Stimulated activated CD8-positive, alpha-beta memory T cell treated with anti-CD3 and anti-CD28 coated beads, Interleukin-4, amount 100 ng/mL, for 4 hours (primary cell): ENCODE data around the gene SYCP1.
"Not testable (repeated sequence)": the region's sequence is repeated elsewhere in the genome, so short reads cannot be mapped to it uniquely, and the experiment has no call there.

Source experiments
- DNase-seq, 2 donors: peaks; one replicate each; pipeline ENCODE4 v3.0.0-alpha.2; 2020; ENCODE audit warnings: low read depth in 2 of 2, low spot score in 1 of 2

The SYCP1 gene

DNA sequence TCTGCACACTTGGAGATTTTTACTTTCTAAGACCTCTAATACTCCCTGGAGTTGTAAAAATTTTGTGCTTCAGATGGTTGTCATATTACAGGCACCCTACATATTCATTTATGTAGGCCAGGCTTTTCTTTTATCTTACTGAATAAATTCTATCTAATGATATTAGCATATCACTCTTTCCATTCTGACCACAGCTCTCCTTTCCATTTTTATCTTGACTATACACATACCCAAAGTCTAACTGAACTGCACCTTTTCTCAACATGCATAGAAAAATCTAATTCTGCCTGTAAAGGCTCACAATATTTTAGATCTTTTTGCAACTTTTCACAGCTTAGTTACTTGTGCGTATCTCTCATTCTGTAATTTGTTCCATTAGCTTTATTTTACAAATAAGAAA lies 122.2 kb downstream of the SYCP1 start:
- DNase-seq: no peak

DNA sequence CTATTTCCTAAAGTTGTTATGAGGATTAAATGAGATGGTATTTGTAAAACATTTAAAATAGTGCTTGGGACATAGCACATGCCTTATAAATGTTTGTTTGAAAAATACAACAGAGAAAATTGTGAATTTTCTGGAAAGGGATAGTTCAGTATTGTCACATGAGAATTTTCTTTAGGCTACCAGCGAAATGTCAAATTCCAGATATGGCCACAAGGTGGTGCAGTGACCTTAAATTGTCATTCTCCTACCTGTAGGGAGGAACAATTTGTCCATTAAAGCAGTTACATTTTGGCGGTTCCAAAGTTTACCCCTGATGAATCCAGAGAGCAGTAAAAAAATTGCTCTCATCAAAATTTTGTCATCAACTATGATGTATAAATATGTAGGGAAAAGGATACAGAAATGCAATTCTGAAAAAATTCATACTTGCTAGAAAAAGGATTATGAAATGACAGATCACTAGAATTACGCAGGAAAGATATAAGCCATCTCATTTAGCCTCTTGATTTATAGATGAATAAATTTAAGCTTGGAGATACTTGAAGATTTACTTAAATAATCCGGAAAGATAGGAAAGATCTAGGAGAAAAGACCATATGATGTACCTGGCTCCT lies 124.7 kb downstream of the SYCP1 start:
- peak; percentile 18 to 42 for DNase-seq

DNA sequence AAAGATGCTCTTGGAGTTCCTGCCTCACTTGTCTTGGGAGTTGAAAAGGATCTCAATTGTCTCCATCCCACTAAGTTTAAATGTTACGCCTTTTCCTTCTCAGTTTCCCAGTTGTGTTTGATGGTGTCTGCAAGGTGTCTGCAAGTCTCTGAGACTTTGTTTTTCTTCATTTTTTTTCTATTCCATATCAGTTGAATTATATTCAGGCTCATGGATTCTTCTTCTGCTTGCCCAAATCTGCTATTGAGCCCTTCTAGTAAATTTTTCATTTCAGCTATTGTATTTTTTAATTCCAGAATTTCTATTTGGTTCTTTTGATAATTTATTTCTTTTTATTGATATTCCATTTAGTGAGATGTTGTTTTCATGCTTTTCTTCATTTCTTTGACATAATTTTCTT lies 127.6 kb downstream of the SYCP1 start:
- DNase-seq: no peak

DNA sequence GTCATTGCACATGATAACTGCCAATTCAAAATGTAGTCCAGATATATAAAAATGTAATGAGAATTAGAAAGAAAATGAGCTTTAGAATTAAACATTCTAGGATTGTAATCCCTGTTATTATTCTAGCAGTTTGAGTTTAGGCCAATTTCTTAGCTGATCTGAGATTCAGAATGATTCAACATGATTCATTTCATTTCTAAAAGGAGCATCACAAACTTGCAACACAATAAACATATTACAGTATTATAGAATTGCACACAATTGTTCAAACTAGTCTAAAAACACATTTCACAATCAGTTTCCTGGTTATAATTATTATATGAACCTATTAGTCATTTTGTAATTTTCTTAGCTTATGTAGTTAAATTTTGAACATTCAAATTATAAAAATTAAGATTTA lies 131.6 kb downstream of the SYCP1 start:
- DNase-seq: no peak

DNA sequence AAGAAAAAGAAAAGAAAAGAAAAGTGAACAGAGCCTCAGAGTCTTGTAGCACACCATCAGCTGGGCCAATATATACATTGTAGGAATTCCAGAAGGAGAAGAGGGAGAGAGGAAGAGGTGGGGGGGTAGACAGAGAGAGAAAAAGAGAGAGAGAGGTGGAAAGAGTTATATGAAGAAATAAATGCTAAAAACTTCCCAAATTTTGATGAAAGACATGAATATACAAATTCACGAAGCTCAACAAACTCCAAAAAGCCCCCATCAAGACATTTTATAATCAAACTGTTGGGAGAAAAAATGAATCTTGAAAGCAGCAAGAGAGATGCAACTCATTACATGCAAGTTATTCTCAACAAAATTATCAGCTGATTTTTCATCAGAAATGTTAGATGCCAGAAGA lies 133.4 kb downstream of the SYCP1 start:
- DNase-seq: no peak

DNA sequence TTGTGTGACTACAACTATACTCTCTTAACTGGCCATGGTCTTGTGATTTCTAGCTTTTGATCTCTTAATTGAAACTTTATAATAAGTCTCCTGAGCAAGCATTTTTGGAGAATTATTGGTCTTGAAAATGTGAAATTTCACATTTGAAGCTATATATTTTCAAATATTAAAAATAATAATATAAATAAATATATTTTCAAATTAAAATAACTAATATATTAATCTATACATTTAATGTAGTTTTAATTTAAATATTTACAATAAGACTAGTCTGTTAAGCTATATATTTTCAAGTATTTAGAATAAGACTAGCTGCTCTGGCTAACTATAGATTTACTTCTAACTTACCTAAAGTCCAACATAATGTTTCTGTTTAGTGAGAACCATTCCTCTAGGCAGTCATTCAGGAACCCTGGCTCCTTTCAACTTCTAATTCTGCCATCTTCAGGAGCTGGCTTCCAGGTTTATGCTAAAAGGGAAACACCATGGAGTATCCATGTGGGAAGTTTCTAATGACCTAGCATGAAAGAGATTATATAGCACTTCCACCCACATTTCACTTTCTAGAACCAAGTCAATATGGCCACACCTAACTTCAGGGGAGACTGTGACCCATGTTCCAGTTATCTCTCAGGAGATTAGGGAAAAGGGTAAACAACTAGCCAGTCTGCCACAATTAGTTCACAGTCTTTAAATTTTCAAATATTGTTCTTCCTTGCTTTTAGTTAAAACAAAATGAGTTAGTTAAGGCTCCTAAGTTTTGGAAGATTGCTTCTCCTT lies 143.0 kb downstream of the SYCP1 start:
- DNase-seq: no peak

DNA sequence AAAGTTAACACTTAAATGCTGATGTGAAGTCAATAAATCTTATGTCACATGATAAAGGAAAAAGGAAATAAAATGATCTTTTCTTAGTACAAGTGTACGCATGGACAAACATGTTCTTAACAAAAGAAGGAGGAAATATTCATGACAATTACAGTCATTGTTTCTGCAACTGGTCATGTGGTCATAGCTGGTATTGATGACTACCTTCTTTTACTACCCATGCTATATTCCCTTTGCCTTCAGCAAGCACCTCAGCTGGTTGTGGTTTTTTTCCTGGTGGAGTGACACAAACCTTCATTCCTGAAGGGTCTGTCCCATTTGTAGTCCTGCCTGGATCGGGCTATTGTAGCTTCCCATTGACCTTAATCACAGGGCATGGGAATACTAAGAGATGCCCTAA lies 151.5 kb downstream of the SYCP1 start:
- DNase-seq: no peak

DNA sequence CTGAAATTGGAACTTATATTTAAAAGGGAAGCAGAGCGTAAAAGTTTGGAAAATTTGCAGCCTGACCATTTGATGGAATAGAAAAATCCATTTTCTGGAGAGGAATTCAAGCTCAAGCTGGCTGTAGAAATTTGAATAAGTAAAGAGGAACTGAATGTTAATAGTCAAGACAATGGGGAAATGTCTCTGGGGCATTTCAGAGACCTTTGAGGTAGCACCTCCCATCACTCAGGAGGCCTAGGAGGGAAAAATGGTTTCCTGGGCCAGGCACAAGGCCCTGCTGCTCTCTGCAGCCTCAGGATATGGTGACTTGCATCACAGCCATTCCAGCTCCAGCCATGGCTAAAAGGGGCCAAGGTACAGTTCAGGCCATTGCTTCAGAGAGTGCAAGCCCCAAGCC lies 157.3 kb downstream of the SYCP1 start:
- no peak for DNase-seq

DNA sequence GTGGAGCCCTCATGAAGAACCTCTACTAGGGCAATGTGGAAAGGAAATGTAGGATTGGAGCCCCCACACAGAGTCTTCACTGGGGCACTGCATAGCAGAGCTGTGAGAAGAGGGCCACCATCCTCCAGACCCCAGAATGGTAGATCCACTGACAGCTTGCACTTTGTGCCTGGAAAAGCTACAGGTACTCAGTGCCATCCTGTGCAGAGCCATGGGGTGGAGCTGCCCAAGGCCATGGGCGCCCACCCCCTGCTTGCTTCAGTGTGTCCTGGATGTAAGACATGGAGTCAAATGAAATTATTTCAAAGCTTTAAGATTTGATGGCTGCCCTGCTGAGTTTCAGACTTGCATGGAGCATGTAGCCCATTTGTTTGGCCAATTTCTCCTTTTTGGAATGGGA lies 157.8 kb downstream of the SYCP1 start:
- DNase-seq: no peak

DNA sequence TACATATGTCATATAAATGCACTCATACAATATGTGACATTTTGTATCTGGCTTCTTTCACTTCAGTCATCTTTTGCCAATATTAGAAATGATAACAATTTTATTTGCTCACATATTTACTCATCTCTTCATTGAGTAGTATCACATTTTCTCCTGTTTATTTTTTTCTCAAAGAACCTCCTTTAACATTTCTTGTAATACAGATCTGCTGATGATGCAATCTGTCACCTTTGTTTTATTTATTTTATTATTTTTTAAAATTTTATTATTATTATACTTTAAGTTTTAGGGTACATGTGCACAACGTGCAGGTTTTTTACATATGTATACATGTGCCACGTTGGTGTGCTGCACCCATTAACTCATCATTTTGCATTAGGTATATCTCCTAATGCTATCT lies 159.1 kb downstream of the SYCP1 start:
- no peak for DNase-seq

DNA sequence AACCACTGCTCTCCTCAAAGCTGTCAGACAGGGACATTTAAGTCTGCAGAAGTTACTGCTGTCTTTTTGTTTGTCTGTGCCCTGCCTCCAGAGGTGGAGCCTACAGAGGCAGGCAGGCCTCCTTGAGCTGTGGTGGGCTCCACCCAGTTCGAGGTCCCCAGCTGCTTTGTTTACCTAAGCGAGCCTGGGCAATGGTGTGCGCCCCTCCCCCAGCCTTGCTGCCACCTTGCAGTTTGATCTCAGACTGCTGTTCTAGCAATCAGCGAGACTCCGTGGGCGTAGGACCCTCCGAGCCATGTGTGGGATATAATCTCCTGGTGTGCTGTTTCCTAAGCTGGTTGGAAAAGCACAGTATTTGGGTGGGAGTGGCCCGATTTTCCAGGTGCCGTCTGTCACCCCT lies 164.9 kb downstream of the SYCP1 start:
- not testable (repeated sequence) for DNase-seq

DNA sequence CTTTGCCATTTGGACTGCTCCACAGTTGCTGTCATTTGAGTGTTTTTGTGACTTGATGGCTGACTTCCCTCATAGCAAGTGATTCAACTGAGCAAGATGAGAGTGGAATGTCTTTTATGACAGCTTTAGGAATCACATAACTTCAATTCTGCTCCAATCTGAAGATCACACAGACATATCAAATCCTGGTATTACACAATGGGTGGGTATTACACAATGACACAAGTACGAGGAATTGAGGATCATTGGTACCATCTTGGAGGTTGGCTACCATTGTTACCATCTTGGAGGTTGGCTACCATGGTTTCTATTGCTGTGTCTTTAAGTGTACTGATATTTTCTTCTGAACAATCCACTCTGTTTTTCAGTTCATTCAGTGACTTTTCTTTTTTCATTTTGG lies 166.5 kb downstream of the SYCP1 start:
- no peak for DNase-seq

DNA sequence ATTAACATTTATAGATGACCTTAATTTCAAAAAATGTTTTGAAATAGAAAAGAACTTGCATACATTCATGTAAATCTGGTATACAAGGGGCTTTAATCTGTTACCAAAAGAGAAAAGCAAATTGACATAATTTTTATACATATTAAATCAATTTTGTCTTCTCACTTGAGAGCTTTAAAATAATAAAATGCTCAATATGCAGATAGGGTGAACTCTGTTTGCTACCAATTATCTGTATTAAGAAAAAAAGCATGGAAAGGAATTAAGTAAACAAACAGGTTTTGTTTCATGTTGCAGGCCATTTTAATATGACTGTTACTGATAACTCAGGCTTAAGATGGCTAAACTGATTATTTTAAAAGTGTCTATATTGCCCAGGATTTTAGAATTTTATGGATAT lies 168.9 kb downstream of the SYCP1 start:
- DNase-seq: no peak

DNA sequence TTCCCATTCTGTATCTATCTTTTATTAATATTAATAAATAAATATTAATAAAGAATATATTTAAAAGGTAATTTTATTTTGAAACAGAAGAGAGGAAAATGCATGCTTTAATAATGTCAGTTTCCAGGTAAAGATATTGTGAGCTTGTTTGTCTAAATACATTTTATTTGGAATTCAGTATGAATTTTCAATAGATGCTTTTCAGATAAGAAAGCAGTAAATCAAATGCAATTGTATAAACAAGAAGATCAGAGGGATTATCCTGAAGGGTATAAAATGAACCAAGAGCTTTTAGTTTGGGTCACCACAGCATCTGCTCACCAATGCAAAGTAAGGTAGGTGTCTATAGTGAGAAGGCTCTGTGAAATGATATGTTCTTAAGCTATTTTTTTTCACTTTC lies 174.9 kb downstream of the SYCP1 start, which contains the start of gene TSHB:
Gene TSHB, plus strand, starts transcription at position 301 of the 400 bp plus-strand sequence. CDS start 3,537 bp downstream, outside the sequence.
- DNase-seq: no peak

DNA sequence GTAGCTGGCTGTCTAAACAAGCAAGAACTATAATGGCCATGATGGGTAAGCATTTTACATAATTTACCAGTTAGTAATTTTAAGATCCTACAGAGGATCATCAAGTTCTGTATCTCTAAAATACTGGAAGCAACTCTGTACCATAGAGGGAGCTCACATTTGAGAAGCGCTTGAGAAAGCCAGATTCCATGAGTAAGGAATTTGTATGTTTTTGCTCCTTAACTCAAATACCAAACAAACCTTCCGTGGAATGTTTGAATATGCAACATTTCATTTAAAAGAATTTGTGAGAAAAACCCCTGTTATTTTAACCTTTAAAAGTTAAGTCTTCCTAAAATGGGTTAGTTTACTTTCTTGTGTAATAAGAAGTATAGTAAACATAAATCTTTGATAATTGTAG lies 176.9 kb downstream of the SYCP1 start:
- DNase-seq: no peak

DNA sequence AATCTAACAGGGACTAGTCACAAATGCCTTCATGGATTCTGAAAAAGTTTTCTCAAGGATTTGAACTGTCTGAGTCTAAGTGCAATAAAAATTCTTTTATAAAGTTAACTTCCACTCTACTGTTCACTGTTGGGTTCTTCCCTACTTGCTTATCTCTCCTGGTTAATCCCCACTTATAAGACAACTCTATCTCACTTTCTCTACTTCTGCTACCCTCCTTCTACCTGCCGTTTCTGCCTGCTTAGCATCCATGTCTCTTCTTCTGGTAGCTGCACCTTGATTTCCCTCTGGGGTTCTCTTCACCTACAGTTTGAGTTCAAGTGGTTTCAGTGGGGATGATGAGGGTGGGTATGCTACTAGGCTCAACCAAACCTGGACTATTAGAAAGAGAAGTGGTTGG lies 181.0 kb downstream of the SYCP1 start:
- DNase-seq: no peak

DNA sequence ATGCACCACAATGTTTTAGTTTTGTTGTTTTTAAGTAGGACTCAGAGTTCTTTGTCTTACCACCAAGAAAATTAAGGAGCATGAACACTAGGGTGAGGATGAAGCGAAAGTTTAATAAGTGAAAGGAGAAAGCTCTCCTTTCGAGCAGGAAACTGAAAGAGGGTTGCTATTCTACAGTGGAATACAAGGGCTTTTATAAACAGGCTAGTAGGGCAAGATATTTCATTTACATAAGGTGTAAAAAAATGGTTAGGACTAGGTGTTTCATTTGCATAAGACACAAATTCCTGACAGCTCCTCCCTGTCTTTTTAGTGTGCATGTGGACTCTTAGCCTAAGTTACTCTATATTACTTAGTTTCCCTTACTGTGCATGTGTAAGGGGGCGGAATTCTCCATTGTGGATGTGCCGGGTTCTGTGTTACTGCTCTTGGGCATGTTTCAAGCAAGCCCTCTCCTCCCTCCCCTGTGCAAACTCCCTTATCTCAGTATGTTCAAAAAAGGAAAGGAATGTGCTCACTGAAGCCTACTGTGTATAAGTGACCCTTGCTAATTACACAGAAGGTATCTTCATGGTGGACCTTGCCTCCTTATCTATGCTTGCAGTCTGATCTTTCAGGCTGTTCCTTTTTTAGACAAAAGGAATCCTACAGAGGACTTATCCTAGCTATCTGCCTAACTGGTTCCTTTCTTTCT lies 182.3 kb downstream of the SYCP1 start:
- DNase-seq: no peak

DNA sequence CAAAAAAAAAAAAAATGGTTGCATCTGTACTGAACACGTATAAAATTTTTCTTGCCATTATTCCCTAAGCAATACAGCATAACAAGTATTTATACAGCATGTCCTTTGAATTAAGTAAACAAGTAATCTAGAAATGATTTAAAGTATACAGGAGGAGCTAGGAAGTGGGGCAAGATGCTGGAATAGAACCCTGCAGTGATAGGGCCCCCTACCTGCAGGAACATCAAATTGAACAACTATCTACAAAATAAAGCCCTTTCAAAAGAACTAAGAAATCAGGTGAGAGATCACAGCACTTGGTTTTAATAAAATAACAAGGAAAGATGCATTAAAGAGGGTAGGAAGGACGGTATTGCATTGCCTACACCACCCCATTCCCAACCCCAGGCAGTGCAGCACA lies 185.8 kb downstream of the SYCP1 start:
- no peak for DNase-seq

DNA sequence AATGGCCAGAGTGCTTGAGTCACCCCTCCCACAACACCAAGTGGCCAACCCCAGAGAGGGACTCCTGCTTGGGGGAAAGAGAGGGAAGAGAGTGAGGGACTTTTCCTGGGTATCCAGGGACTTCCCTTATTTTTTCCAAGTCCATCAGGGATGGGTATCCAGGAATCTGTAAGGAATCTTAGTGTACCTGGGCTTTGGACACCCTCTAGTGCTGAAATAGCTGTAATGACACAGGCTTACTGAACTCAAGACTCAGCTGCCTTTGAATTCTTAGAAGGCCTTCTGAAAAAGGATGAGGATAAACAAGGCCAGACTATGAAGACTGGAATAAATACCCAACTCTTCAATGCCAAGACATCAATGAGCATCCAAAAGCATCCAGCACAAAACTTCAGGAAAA lies 187.0 kb downstream of the SYCP1 start:
- DNase-seq: no peak
